Cardiac muscle cell (in vitro differentiated cells and primary cell): Measurements from ENCODE around the gene NUP93. TPM values are rescaled to one million over a fixed set of nuclear protein-coding genes. Genes with fewer than 3 reads are reported as not detected.

Experiments
- DNase-seq, 2 donors: peaks; one replicate each; pipeline versions ENCODE4 v3.0.0 to v3.0.0-alpha.2; 2010 to 2017; ENCODE audit warnings: low read depth in 1 of 2, low spot score in 1 of 2
- H3K27ac ChIP-seq: fragments of 200-600 bp; sonication (generic); 2 replicates; pipeline ENCODE4 v1.5.1; 2016
- H3K27me3 ChIP-seq: fragments of 200-600 bp; sonication (generic); 2 replicates; pipeline ENCODE4 v1.6.0; 2016; ENCODE audit warnings: control low read depth
- H3K36me3 ChIP-seq: fragments of 200-600 bp; sonication (generic); 2 replicates; pipeline ENCODE4 v1.5.1; 2016; ENCODE audit warnings: control low read depth
- H3K4me1 ChIP-seq: fragments of 200-600 bp; sonication (generic); 2 replicates; pipeline ENCODE4 v1.8.1; 2017; ENCODE audit warnings: low read depth, mild to moderate bottlenecking, mixed run types
- H3K4me3 ChIP-seq: fragments of 200-600 bp; sonication (generic); 2 replicates; pipeline ENCODE4 v1.5.1; 2016; ENCODE audit warnings: mild to moderate bottlenecking
- H3K9me3 ChIP-seq: fragments of 200-600 bp; sonication (generic); 2 replicates; pipeline ENCODE4 v1.5.1; 2017; ENCODE audit warnings: low read depth, mild to moderate bottlenecking, control low read depth
- CTCF ChIP-seq: IDR thresholded peaks from 2 replicates; pipeline ENCODE4 v1.5.1; 2012; ENCODE audit warnings: low read depth, mild to moderate bottlenecking, low read length
- polyA plus RNA-seq: library from polyadenylated mRNA; unstranded; fragments of >200 nt; fragmentation: Nextera tagmentation; extraction: Ambion mirVana; gene quantifications from 2 replicates; pipeline ENCODE4 v1.2.1, GENCODE V29; 2016
- total RNA-seq: library from RNA; depleted of rRNA; stranded (reverse); fragments of >200 nt; gene quantifications from 2 replicates; pipeline ENCODE4 v1.2.3, GENCODE V29; 2016

Gene NUP93
- total and polyA plus RNA-seq, 2 experiments from 2014 or later: 110 to 127 TPM

GRCh38 chr16:56777482-56777881, 47.6 kb downstream of the NUP93 start:
- DNase-seq: no peak
- H3K36me3 ChIP-seq: no peaks in the 10 kb centered on the region
- H3K4me3 ChIP-seq: no peak overlapping the region
- peaks cover 18% of the 10 kb centered on the region for H3K4me1 ChIP-seq
- H3K27ac ChIP-seq: peak overlapping the region; percentile 18
- no peaks in the 10 kb centered on the region for H3K27me3 ChIP-seq
- H3K9me3 ChIP-seq: no peaks in the 10 kb centered on the region
- no peak for TF ChIP-seq CTCF

- H3K4me1 ChIP-seq: peaks cover 18% of the 10 kb centered on the region
- DNase-seq: no peak
- TF ChIP-seq CTCF: no peak
- H3K36me3 ChIP-seq: no peaks in the 10 kb centered on the region
- no peaks in the 10 kb centered on the region for H3K27me3 ChIP-seq
- no peak overlapping the region for H3K4me3 ChIP-seq
- H3K27ac ChIP-seq: no peak overlapping the region
- H3K9me3 ChIP-seq: no peaks in the 10 kb centered on the region
Measured at GRCh38 chr16:56779906-56780305, 50.0 kb downstream of the NUP93 start.

- no peak overlapping the region for H3K4me3 ChIP-seq
- no peaks in the 10 kb centered on the region for H3K36me3 ChIP-seq
- no peaks in the 10 kb centered on the region for H3K27me3 ChIP-seq
- no peak for DNase-seq
- H3K4me1 ChIP-seq: peaks cover 18% of the 10 kb centered on the region
- H3K27ac ChIP-seq: no peak overlapping the region
- H3K9me3 ChIP-seq: no peaks in the 10 kb centered on the region
- no peak for TF ChIP-seq CTCF
Measured at GRCh38 chr16:56780646-56781045, 50.7 kb downstream of the NUP93 start.

- no peak overlapping the region for H3K27ac ChIP-seq
- no peaks in the 10 kb centered on the region for H3K36me3 ChIP-seq
- H3K4me1 ChIP-seq: peaks cover 25% of the 10 kb centered on the region
- H3K9me3 ChIP-seq: no peaks in the 10 kb centered on the region
- H3K4me3 ChIP-seq: no peak overlapping the region
- no peaks in the 10 kb centered on the region for H3K27me3 ChIP-seq
- no peak for DNase-seq
- TF ChIP-seq CTCF: no peak
Measured at GRCh38 chr16:56781528-56781961, 51.6 kb downstream of the NUP93 start.

GRCh38 chr16:56783344-56783743, 53.4 kb downstream of the NUP93 start:
- Histone ChIP-seq H3K36me3 (no peaks in the 10 kb centered on the region), H3K27me3 (no peaks in the 10 kb centered on the region), H3K4me3 (no peak overlapping the region), H3K27ac (no peak overlapping the region), H3K9me3 (no peaks in the 10 kb centered on the region), H3K4me1 (peaks cover 34% of the 10 kb centered on the region)
- TF ChIP-seq CTCF: no peak
- no peak for DNase-seq

- Histone ChIP-seq H3K4me1 (peaks cover 37% of the 10 kb centered on the region), H3K27ac (no peak overlapping the region), H3K4me3 (no peak overlapping the region), H3K27me3 (no peaks in the 10 kb centered on the region), H3K36me3 (no peaks in the 10 kb centered on the region), H3K9me3 (no peaks in the 10 kb centered on the region)
- TF ChIP-seq CTCF: no peak
- DNase-seq: no peak
Measured at GRCh38 chr16:56785317-56785716, 55.4 kb downstream of the NUP93 start.
